H9 (cell line): Measurements from ENCODE around the gene UNC13C. TPM values are rescaled to one million over a fixed set of nuclear protein-coding genes. Genes with fewer than 3 reads are reported as not detected.

Source experiments
- DNase-seq: peaks from one replicate; pipeline ENCODE4 v3.0.0-alpha.2; 2017
- H2AFZ ChIP-seq: one replicate; pipeline ENCODE4 v1.6.1; 2013; ENCODE audit warnings: mild to moderate bottlenecking, low read length, control low read depth, moderate library complexity
- H2AK5ac ChIP-seq: 2 replicates; pipeline ENCODE4 v1.6.1; 2013; ENCODE audit warnings: low read length, control low read depth, mixed read lengths; ENCODE audit not compliant: insufficient read length
- H2BK120ac ChIP-seq: one replicate; pipeline ENCODE4 v1.6.1; 2013; ENCODE audit warnings: low read depth, mild to moderate bottlenecking, low read length, control low read depth, inconsistent platforms; ENCODE audit not compliant: poor library complexity, severe bottlenecking
- H2BK12ac ChIP-seq: 2 replicates; pipeline ENCODE4 v1.6.1; 2013; ENCODE audit warnings: low read length, control low read depth, mixed read lengths, low read depth; ENCODE audit not compliant: insufficient read length
- H2BK15ac ChIP-seq: 2 replicates; pipeline ENCODE4 v1.6.1; 2013; ENCODE audit warnings: low read depth, low read length, control low read depth
- H2BK20ac ChIP-seq: one replicate; pipeline ENCODE4 v1.6.1; 2013; ENCODE audit warnings: low read depth, mild to moderate bottlenecking, low read length, control low read depth, inconsistent platforms; ENCODE audit not compliant: poor library complexity, severe bottlenecking
- H2BK5ac ChIP-seq: 2 replicates; pipeline ENCODE4 v1.6.1; 2013; ENCODE audit warnings: low read length, control low read depth, mixed read lengths; ENCODE audit not compliant: insufficient read length
- H3K14ac ChIP-seq: 2 replicates; pipeline ENCODE4 v1.6.1; 2013; ENCODE audit warnings: low read length, control low read depth; ENCODE audit not compliant: insufficient read depth
- H3K18ac ChIP-seq: 2 replicates; pipeline ENCODE4 v1.6.1; 2013; ENCODE audit warnings: low read depth, mild to moderate bottlenecking, mixed read lengths, low read length, control low read depth; ENCODE audit not compliant: insufficient read length
- H3K23ac ChIP-seq: 2 replicates; pipeline ENCODE4 v1.6.1; 2013; ENCODE audit warnings: low read length, control low read depth, mixed read lengths, low read depth; ENCODE audit not compliant: insufficient read length
- H3K23me2 ChIP-seq: 2 replicates; pipeline ENCODE4 v1.6.1; 2013; ENCODE audit warnings: low read depth, mild to moderate bottlenecking, mixed read lengths, low read length, control low read depth; ENCODE audit not compliant: insufficient read length, poor library complexity, severe bottlenecking
- H3K27ac ChIP-seq: 2 replicates; pipeline ENCODE4 v1.5.1; 2013; ENCODE audit warnings: low read length, control low read depth, mixed read lengths, low read depth; ENCODE audit not compliant: insufficient read length
- H3K27me3 ChIP-seq: 2 replicates; pipeline ENCODE4 v1.6.1; 2013; ENCODE audit warnings: low read length, control low read depth, inconsistent platforms; ENCODE audit not compliant: insufficient read depth
- H3K4ac ChIP-seq: 2 replicates; pipeline ENCODE4 v1.6.1; 2013; ENCODE audit warnings: low read depth, mild to moderate bottlenecking, control low read depth, inconsistent platforms, low read length, moderate library complexity
- H3K4me1 ChIP-seq: 2 replicates; pipeline ENCODE4 v1.6.1; 2013; ENCODE audit warnings: low read length, control low read depth, inconsistent platforms; ENCODE audit not compliant: insufficient read depth
- H3K4me2 ChIP-seq: 2 replicates; pipeline ENCODE4 v1.6.1; 2013; ENCODE audit warnings: low read length, control low read depth, mixed read lengths; ENCODE audit not compliant: insufficient read length, insufficient read depth
- H3K56ac ChIP-seq: 2 replicates; pipeline ENCODE4 v1.6.1; 2013; ENCODE audit warnings: low read depth, mild to moderate bottlenecking, mixed read lengths, low read length, control low read depth; ENCODE audit not compliant: insufficient read length
- H3K79me1 ChIP-seq: 2 replicates; pipeline ENCODE4 v1.6.1; 2013; ENCODE audit warnings: low read depth, mild to moderate bottlenecking, moderate library complexity, low read length, control low read depth, inconsistent platforms; ENCODE audit not compliant: insufficient read depth, poor library complexity, severe bottlenecking
- H3K79me2 ChIP-seq: 2 replicates; pipeline ENCODE4 v1.6.1; 2013; ENCODE audit warnings: low read length, control low read depth, inconsistent platforms; ENCODE audit not compliant: insufficient read depth
- H3K9ac ChIP-seq: 2 replicates; pipeline ENCODE4 v1.6.1; 2013; ENCODE audit warnings: low read length, control low read depth, mixed read lengths; ENCODE audit not compliant: insufficient read length; ENCODE audit errors: extremely low read depth
- H3K9me3 ChIP-seq: one replicate; pipeline ENCODE4 v1.6.1; 2013; ENCODE audit warnings: low read depth, low read length, inconsistent platforms; ENCODE audit not compliant: control insufficient read depth
- H3T11ph ChIP-seq: one replicate; pipeline ENCODE4 v1.6.1; 2013; ENCODE audit warnings: mild to moderate bottlenecking, low read length, control low read depth, inconsistent platforms
- H4K20me1 ChIP-seq: one replicate; pipeline ENCODE4 v1.6.1; 2013; ENCODE audit not compliant: control insufficient read depth, insufficient read length, insufficient read depth
- H4K5ac ChIP-seq: 2 replicates; pipeline ENCODE4 v1.6.1; 2013; ENCODE audit warnings: low read depth, mild to moderate bottlenecking, mixed read lengths, low read length, control low read depth; ENCODE audit not compliant: insufficient read length
- H4K8ac ChIP-seq: replicated peaks from 2 replicates; pipeline ENCODE4 v1.6.1; 2013; ENCODE audit warnings: low read length, control low read depth, mixed read lengths, low read depth; ENCODE audit not compliant: insufficient read length
- H4K91ac ChIP-seq: 2 replicates; pipeline ENCODE4 v1.6.1; 2013; ENCODE audit warnings: low read depth, mild to moderate bottlenecking, moderate library complexity, mixed read lengths, low read length, control low read depth; ENCODE audit not compliant: insufficient read length
- H3K27ac Mint-ChIP-seq, 3 experiments: 2 replicates in 2 of 3; 3 replicates in 1 of 3; pipeline ENCODE4 v1.8.0; 2020 to 2021; ENCODE audit warnings: mixed read lengths in 3 of 3, mild to moderate bottlenecking in 1 of 3, moderate library complexity in 1 of 3
- H3K27me3 Mint-ChIP-seq: 2 replicates; pipeline ENCODE4 v1.8.0; 2021; ENCODE audit warnings: low read depth, mild to moderate bottlenecking, moderate library complexity, mixed read lengths
- H3K36me3 Mint-ChIP-seq, 3 experiments: 2 replicates in 2 of 3; 3 replicates in 1 of 3; pipeline ENCODE4 v1.8.0; 2020 to 2021; ENCODE audit warnings: low read depth in 3 of 3, mixed read lengths in 3 of 3; ENCODE audit not compliant: insufficient read depth in 1 of 3
- H3K4me1 Mint-ChIP-seq, 2 experiments: 2 replicates each; pipeline ENCODE4 v1.8.0; 2020; ENCODE audit warnings: mixed read lengths in 2 of 2
- H3K4me3 Mint-ChIP-seq, 2 experiments: 2 replicates in 1 of 2; 3 replicates in 1 of 2; pipeline ENCODE4 v1.8.0; 2020 to 2021; ENCODE audit warnings: mild to moderate bottlenecking in 2 of 2, mixed read lengths in 2 of 2, moderate library complexity in 1 of 2
- H3K9me3 Mint-ChIP-seq, 2 experiments: 2 replicates in 1 of 2; 3 replicates in 1 of 2; pipeline ENCODE4 v1.8.0; 2020; ENCODE audit warnings: mild to moderate bottlenecking in 2 of 2, mixed read lengths in 2 of 2, moderate library complexity in 1 of 2
- CTCF ChIP-seq: fragments of 200-600 bp; sonication (generic); conservative IDR thresholded peaks from 3 replicates; pipeline ENCODE4 v1.8.0; 2021; ENCODE audit warnings: antibody characterized with exemption, mild to moderate bottlenecking
- WGBS: extraction: QIAGEN DNeasy Blood & Tissue Kit; methylation state at CpG from one replicate; pipeline ENCODE4 v1.1.7; 2013; ENCODE audit warnings: missing lambda C conversion rate, low lambda C conversion rate, mixed read lengths; ENCODE audit not compliant: insufficient read length; ENCODE audit errors: extremely low coverage; 5-methylcytosine and 5-hydroxymethylcytosine counted together
- total RNA-seq: library from RNA; stranded (reverse); gene quantifications from 2 replicates; pipeline ENCODE4 v1.2.1, GENCODE V29; 2021

The UNC13C gene
- total RNA-seq, 1 experiment from 2014 or later: 0.02 TPM

GRCh38 chr15:54304321-54304720 lies 326.1 kb downstream of the UNC13C start:
- H3K27ac ChIP-seq: no peak overlapping the region
- Mint-ChIP-seq H3K27ac (0 out of 7 replicates have a peak overlapping the region, but pooled peaks of 1 of the 3 experiments have one; percentile 44), H3K4me1 (peaks cover 3 to 22% of the 10 kb centered on the region in 2 experiments), H3K4me3 (no peak overlapping the region; a peak in 1 of 5 replicates), H3K27me3 (no peaks in the 10 kb centered on the region), H3K9me3 (peaks cover 0 to 2% of the 10 kb centered on the region in 2 experiments; a peak in 1 of 5 replicates), H3K36me3 (no peaks in the 10 kb centered on the region)
- no peak overlapping the region for H2AFZ ChIP-seq
- H4K5ac ChIP-seq: no peak overlapping the region
- no peak overlapping the region for H4K8ac ChIP-seq
- no peak overlapping the region for H2BK15ac ChIP-seq
- no peak for DNase-seq
- H3K79me1 ChIP-seq: no peaks in the 10 kb centered on the region
- H4K91ac ChIP-seq: no peak overlapping the region
- WGBS: no CpG with 5 or more reads among the region's 3 CpGs
- H3K4me1 ChIP-seq: no peaks in the 10 kb centered on the region
- no peak for TF ChIP-seq CTCF
- no peak overlapping the region for H2AK5ac ChIP-seq
- H3K9ac ChIP-seq: no peak overlapping the region
- no peak overlapping the region for H3K4me2 ChIP-seq
- H3T11ph ChIP-seq: no peak overlapping the region
- H3K9me3 ChIP-seq: no peaks in the 10 kb centered on the region
- H2BK5ac ChIP-seq: no peak overlapping the region
- H3K23ac ChIP-seq: no peak overlapping the region
- H2BK120ac ChIP-seq: no peak overlapping the region
- H3K14ac ChIP-seq: no peak overlapping the region
- no peak overlapping the region for H3K4ac ChIP-seq
- no peak overlapping the region for H3K56ac ChIP-seq
- no peaks in the 10 kb centered on the region for H4K20me1 ChIP-seq
- H2BK20ac ChIP-seq: no peak overlapping the region
- no peaks in the 10 kb centered on the region for H3K23me2 ChIP-seq
- H3K27me3 ChIP-seq: no peaks in the 10 kb centered on the region
- no peak overlapping the region for H2BK12ac ChIP-seq
- no peak overlapping the region for H3K18ac ChIP-seq
- no peaks in the 10 kb centered on the region for H3K79me2 ChIP-seq
